ENCODE results near the gene ACOX2.
A peak's percentile ranks its signal among the peaks of the same experiment; 100 is the strongest.

ACOX2 gene

GRCh38 chr3:58578873-58579272 lies 41.9 kb upstream of the ACOX2 start:
- Histone ChIP-seq H3K4me3 (no peak overlapping the region), H3K27ac (no peak overlapping the region)
- DNase-seq (ENCODE audit: low spot score), result no peak
- TF ChIP-seq CTCF (IDR thresholded peaks at IDR 0.05), result no peak

- peak within 1 kb of the TSS; percentile 57 for H3K4me3 ChIP-seq
- H3K27ac ChIP-seq, result peak within 1 kb of the TSS; percentile 15 to 74
- no peak for TF ChIP-seq CTCF (IDR thresholded peaks at IDR 0.05)
- no peak for DNase-seq (ENCODE audit: low spot score)
These were observed 40.4 kb upstream of the ACOX2 start, which contains the start of gene FAM107A for GRCh38 chr3:58577269-58577821. TSS of gene FAM107A (minus strand) at chr3:58577391. CDS start at chr3:58569860, 7,531 bp downstream.

GRCh38 chr3:58576716-58577115 lies 39.7 kb upstream of the ACOX2 start:
- no peak for DNase-seq (ENCODE audit: low spot score)
- no peak for TF ChIP-seq CTCF (IDR thresholded peaks at IDR 0.05)
- Histone ChIP-seq H3K27ac (peak overlapping the region; percentile 15 to 74), H3K4me3 (peak overlapping the region; percentile 57)

- H3K4me3 ChIP-seq, result peak overlapping the region; percentile 57
- TF ChIP-seq CTCF (IDR thresholded peaks at IDR 0.05), result no peak
- peak overlapping the region; percentile 15 to 74 for H3K27ac ChIP-seq
- no peak for DNase-seq (ENCODE audit: low spot score)
These were observed 39.1 kb upstream of the ACOX2 start for GRCh38 chr3:58575971-58576652.

GRCh38 chr3:58574682-58575081 lies 37.7 kb upstream of the ACOX2 start:
- Histone ChIP-seq H3K4me3 (peak overlapping the region; percentile 30), H3K27ac (peak overlapping the region in 1 of 2 donors; percentile 74)
- DNase-seq (ENCODE audit: low spot score), result no peak
- no peak for TF ChIP-seq CTCF (IDR thresholded peaks at IDR 0.05)

- H3K27ac ChIP-seq, result peak overlapping the region in 1 of 2 donors; percentile 74
- no peak overlapping the region for H3K4me3 ChIP-seq
- no peak for DNase-seq (ENCODE audit: low spot score)
- TF ChIP-seq CTCF (IDR thresholded peaks at IDR 0.05), result no peak
These were observed 37.1 kb upstream of the ACOX2 start for GRCh38 chr3:58574106-58574505.

- DNase-seq (ENCODE audit: low spot score), result no peak
- Histone ChIP-seq H3K4me3 (no peak overlapping the region), H3K27ac (peak overlapping the region in 1 of 2 donors; percentile 74)
- TF ChIP-seq CTCF (IDR thresholded peaks at IDR 0.05), result no peak
These were observed 36.6 kb upstream of the ACOX2 start for GRCh38 chr3:58573640-58574039.

Measured in coronary artery (tissue), 2 donors.